ENCODE data around the gene PHEX. TPM values are rescaled to one million over a fixed set of nuclear protein-coding genes. Genes with fewer than 3 reads are reported as not detected.

The PHEX gene
- polyA plus RNA-seq, 1 donor (not counting 4 experiments of a cell fraction or from before 2014, with no cell fraction given) = 0.80 TPM

- Histone ChIP-seq H3K9me3 (ENCODE audit: control insufficient read depth, low read depth, low read length) (no peaks in the 10 kb centered on the region), H2AFZ (ENCODE audit: control insufficient read depth, low read length) (no peak overlapping the region), H3K27me3 (ENCODE audit: control insufficient read depth, extremely low read depth, insufficient read depth, low read length) (no peaks in the 10 kb centered on the region), H3K79me2 (ENCODE audit: control insufficient read depth, insufficient read depth, low read length) (no peaks in the 10 kb centered on the region), H3K4me1 (ENCODE audit: control insufficient read depth, extremely low read depth, insufficient read depth, low read length) (no peaks in the 10 kb centered on the region), H3K9ac (ENCODE audit: control insufficient read depth, extremely low read depth, insufficient read depth, low read length) (no peak overlapping the region), H3K36me3 (ENCODE audit: control insufficient read depth in 2 of 2, extremely low read depth in 1 of 2, insufficient read depth in 2 of 2, low read length in 2 of 2) (no peaks in the 10 kb centered on the region), H4K20me1 (ENCODE audit: control insufficient read depth, extremely low read depth, insufficient read depth, low read length) (no peaks in the 10 kb centered on the region), H3K4me2 (ENCODE audit: control insufficient read depth, extremely low read depth, insufficient read depth, low read depth, low read length) (no peak overlapping the region), H3K4me3 (ENCODE audit: control insufficient read depth in 2 of 3, extremely low read depth in 1 of 3, insufficient read depth in 2 of 3, low read depth in 1 of 3, low read length in 3 of 3) (no peak overlapping the region), H3K27ac (ENCODE audit: control insufficient read depth, insufficient read depth, low read length) (no peak overlapping the region), H3K9me1 (ENCODE audit: control insufficient read depth, extremely low read depth, insufficient read depth, low read length) (no peaks in the 10 kb centered on the region)
- FAIRE-seq (no peak), DNase-seq (ENCODE audit: low read depth, low spot score) (no peak)
- dilution Hi-C loops (cut with MboI; ENCODE audit: extremely low pct_ligation_motif_present, low sequenced_read_pairs) = no loop called here
- TF ChIP-seq EZH2 (IDR thresholded peaks at IDR 0.05; ENCODE audit: low read length) = no peak
- no peak for TF ChIP-seq CTCF (optimal IDR thresholded peaks at IDR 0.05 in 1 of 3, IDR thresholded peaks at IDR 0.05 in 1 of 3, conservative IDR thresholded peaks at IDR 0.05 in 1 of 3; ENCODE audit: extremely low read depth in 1 of 3, insufficient read depth in 2 of 3, low read length in 3 of 3)
Observed at GRCh38 chrX:21986596-21986995, 45.5 kb upstream of the PHEX start.

GRCh38 chrX:21989384-21989783 is 42.7 kb upstream of the PHEX start:
- Histone ChIP-seq H3K79me2 (ENCODE audit: control insufficient read depth, insufficient read depth, low read length) (no peaks in the 10 kb centered on the region), H3K4me1 (ENCODE audit: control insufficient read depth, extremely low read depth, insufficient read depth, low read length) (no peaks in the 10 kb centered on the region), H4K20me1 (ENCODE audit: control insufficient read depth, extremely low read depth, insufficient read depth, low read length) (no peaks in the 10 kb centered on the region), H3K9me3 (ENCODE audit: control insufficient read depth, low read depth, low read length) (no peaks in the 10 kb centered on the region), H3K27ac (ENCODE audit: control insufficient read depth, insufficient read depth, low read length) (no peak overlapping the region), H2AFZ (ENCODE audit: control insufficient read depth, low read length) (no peak overlapping the region), H3K9me1 (ENCODE audit: control insufficient read depth, extremely low read depth, insufficient read depth, low read length) (no peaks in the 10 kb centered on the region), H3K4me3 (ENCODE audit: control insufficient read depth in 2 of 3, extremely low read depth in 1 of 3, insufficient read depth in 2 of 3, low read depth in 1 of 3, low read length in 3 of 3) (no peak overlapping the region), H3K9ac (ENCODE audit: control insufficient read depth, extremely low read depth, insufficient read depth, low read length) (no peak overlapping the region), H3K36me3 (ENCODE audit: control insufficient read depth in 2 of 2, extremely low read depth in 1 of 2, insufficient read depth in 2 of 2, low read length in 2 of 2) (peaks cover 0 to 5% of the 10 kb centered on the region in 2 experiments), H3K27me3 (ENCODE audit: control insufficient read depth, extremely low read depth, insufficient read depth, low read length) (no peaks in the 10 kb centered on the region), H3K4me2 (ENCODE audit: control insufficient read depth, extremely low read depth, insufficient read depth, low read depth, low read length) (no peak overlapping the region)
- no peak for FAIRE-seq
- dilution Hi-C loops (cut with MboI; ENCODE audit: extremely low pct_ligation_motif_present, low sequenced_read_pairs) = no loop called here
- TF ChIP-seq EZH2 (IDR thresholded peaks at IDR 0.05; ENCODE audit: low read length) = no peak
- no peak for TF ChIP-seq CTCF (optimal IDR thresholded peaks at IDR 0.05 in 1 of 3, IDR thresholded peaks at IDR 0.05 in 1 of 3, conservative IDR thresholded peaks at IDR 0.05 in 1 of 3; ENCODE audit: extremely low read depth in 1 of 3, insufficient read depth in 2 of 3, low read length in 3 of 3)
- no peak for DNase-seq (ENCODE audit: low read depth, low spot score)
